MM.1S (cell line): ENCODE measurements around the gene KIAA1217.

Experiments
- EZH2 ChIP-seq: fragments of 300-600 bp; sonication (generic); optimal IDR thresholded peaks from 2 replicates; pipeline ENCODE3; 2017; ENCODE audit warnings: low read depth, mild to moderate bottlenecking, antibody characterized with exemption, low read length, mixed read lengths
- EZH2phosphoT487 ChIP-seq: fragments of 300-600 bp; sonication (generic); IDR thresholded peaks from 2 replicates; pipeline ENCODE4 v1.6.1; 2018; ENCODE audit warnings: antibody characterized with exemption, low read length
- TF ChIP-seq, protein P1 (sequence below): fragments of 300-600 bp; sonication (generic); IDR thresholded peaks from 2 replicates; pipeline ENCODE4 v1.5.1; 2016; ENCODE audit warnings: antibody characterized with exemption, low read length, mixed read lengths

GRCh38 chr10:24272374-24272773 lies 63.4 kb downstream of the KIAA1217 start:
- TF ChIP-seq, protein P1, sequence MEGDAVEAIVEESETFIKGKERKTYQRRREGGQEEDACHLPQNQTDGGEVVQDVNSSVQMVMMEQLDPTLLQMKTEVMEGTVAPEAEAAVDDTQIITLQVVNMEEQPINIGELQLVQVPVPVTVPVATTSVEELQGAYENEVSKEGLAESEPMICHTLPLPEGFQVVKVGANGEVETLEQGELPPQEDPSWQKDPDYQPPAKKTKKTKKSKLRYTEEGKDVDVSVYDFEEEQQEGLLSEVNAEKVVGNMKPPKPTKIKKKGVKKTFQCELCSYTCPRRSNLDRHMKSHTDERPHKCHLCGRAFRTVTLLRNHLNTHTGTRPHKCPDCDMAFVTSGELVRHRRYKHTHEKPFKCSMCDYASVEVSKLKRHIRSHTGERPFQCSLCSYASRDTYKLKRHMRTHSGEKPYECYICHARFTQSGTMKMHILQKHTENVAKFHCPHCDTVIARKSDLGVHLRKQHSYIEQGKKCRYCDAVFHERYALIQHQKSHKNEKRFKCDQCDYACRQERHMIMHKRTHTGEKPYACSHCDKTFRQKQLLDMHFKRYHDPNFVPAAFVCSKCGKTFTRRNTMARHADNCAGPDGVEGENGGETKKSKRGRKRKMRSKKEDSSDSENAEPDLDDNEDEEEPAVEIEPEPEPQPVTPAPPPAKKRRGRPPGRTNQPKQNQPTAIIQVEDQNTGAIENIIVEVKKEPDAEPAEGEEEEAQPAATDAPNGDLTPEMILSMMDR, result no peak
- TF ChIP-seq EZH2 (no peak), EZH2phosphoT487 (no peak)
